Femur (tissue), 1 donor: ENCODE measurements around the gene NME5.
"Not testable (repeated sequence)": the region's sequence is repeated elsewhere in the genome, so short reads cannot be mapped to it uniquely, and the experiment has no call there.

Experiments
- DNase-seq: peaks from one replicate; pipeline ENCODE4 v3.0.0-alpha.2; 2017

The NME5 gene, protein sequence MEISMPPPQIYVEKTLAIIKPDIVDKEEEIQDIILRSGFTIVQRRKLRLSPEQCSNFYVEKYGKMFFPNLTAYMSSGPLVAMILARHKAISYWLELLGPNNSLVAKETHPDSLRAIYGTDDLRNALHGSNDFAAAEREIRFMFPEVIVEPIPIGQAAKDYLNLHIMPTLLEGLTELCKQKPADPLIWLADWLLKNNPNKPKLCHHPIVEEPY

GRCh38 chr5:138138949-138139780 is at the start of gene NME5:
NME5 (minus strand) TSS chr5:138139428; CDS start chr5:138138780, 648 bp downstream.
- peak; percentile 61 for DNase-seq

DNA sequence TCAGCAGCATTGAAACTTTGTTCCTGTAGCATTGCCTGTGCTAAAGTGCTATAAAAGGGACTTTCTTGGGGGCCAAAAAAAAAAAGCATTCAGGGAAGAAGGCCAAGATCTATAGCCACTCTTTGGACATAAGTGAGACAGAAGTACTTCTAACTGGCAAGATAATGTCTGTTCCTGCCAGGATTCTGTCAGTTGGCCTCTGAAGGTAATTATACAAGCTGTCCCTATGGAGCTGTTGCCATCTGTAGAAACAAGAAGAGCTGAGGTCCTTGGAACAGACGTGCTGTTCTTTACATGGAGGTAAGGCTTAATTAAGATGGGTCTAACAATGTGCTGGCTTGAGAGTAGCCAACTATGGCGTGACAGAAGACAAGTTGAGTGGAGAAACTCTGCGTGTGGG is 49.4 kb upstream of the NME5 start:
- no peak for DNase-seq

- no peak for DNase-seq
Measured at GRCh38 chr5:138186002-138186447, 46.8 kb upstream of the NME5 start.

DNA sequence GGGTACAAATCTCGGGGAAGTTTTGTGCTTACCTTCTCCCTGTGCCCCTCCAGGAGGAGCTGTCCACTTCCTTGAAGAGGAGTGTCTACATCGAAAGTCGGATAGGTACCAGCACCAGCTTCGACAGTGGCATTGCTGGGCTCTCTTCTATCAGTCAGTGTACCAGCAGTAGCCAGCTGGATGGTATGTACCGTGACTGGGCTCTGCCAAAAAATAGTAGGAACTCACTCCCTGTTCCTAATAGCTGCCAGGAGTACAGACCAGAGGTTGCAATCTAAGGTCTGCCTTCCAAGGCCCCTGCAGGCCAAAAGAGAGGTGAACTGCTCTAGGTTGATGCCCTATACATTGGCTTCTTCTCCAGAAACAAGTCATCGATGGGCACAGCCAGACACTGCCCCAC is 43.6 kb upstream of the NME5 start:
- no peak for DNase-seq

- no peak for DNase-seq
Measured at GRCh38 chr5:138180841-138181240, 41.6 kb upstream of the NME5 start.

- DNase-seq: no peak
Measured at GRCh38 chr5:138180183-138180782, 41.1 kb upstream of the NME5 start.

DNA sequence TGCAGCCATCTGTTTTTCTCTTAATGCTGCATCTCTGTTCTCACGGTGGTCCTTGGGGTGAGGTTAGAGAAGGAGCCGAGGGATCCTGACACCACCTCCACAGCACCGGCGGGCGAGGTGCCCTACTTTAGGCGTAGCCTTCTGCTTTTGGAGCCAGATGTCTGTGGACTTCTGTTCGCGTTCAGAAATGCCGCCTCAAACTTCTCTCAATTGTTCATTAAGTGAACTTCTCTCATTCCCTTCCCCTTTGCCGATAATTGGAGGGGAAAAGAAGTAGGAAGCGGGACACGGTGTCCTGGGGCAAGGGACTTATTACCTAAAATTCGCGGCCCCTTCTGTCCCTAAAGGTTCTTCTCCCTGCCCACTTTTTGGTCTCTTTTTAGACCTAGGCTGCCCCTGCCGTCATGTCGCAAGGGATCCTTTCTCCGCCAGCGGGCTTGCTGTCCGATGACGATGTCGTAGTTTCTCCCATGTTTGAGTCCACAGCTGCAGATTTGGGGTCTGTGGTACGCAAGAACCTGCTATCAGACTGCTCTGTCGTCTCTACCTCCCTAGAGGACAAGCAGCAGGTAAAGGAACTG is 40.1 kb upstream of the NME5 start:
- DNase-seq: no peak

- DNase-seq: peak; percentile 98
Measured at GRCh38 chr5:138178516-138179276, 39.5 kb upstream of the NME5 start, which contains the start of the genes BRD8 and KIF20A. BRD8 (minus strand) TSS chr5:138178630; CDS start chr5:138178614, 16 bp downstream. KIF20A (plus strand) TSS chr5:138179112; CDS start chr5:138179681, 569 bp downstream.

DNA sequence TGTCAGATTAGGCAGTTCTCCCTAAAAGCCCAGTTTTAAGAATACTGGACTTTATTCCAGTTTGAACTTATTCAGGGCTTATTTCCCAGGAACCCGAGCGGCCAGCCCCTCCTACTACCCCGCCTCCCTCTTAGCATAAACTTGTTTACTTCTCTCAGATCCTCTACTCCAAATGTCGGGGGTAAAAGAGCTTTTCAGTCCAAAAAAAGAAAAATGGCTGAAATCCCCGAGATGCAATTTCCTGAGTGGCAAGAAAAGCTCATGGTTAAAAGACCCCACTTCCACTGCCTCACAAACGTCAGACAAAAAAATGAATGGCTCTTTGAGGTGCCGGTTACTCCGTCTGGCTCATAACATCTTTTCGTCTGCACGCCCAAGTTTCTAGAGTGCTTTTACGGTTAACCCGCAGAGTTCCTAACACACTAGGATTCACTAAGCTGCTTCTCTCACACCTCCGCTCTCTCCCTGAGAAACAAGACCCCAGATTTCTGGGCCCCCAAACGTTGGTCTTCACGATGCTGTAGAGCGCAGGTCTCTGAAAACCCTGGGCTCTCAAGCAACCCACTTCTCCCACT is 38.8 kb upstream of the NME5 start:
- peak; percentile 38 for DNase-seq

- DNase-seq: no peak
Measured at GRCh38 chr5:138170299-138170698, 31.1 kb upstream of the NME5 start.

DNA sequence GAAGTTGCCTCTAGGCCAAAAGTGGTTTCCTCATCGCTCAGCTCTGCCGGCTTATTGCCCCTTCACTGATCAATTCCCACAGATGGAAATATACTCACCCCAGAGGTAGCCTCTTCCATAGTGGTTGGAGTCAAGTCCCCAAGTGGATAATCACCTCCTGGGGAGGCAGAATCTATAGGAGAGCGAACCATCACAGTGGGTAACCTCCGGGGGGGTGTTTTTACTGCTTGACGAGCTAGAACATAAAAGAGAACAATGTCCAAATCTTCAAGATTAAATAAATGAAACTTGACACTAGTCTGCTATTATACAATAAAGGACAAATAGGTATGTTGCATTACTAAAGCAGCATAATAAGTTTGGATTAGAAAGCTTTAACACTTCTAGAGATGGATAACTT is 29.9 kb upstream of the NME5 start:
- no peak for DNase-seq

DNA sequence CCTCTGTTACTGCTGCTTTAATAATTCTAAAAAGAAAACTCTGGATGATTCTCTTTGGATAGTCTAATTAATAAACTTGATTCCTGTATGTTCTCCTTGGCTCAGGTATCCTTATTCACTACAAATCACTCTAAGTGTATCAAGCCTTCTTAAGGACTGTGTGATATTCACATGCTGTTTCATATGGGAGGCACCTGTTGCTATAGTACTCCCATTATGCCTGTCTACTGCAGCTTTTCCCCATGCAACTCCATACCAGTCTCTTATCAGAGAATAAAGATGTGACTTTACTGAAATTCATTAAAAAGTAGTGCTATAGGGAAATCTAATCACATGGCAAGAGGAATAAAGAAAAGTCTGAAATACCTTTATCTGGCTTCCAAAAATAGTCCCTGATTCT is 24.5 kb upstream of the NME5 start:
- no peak for DNase-seq

DNA sequence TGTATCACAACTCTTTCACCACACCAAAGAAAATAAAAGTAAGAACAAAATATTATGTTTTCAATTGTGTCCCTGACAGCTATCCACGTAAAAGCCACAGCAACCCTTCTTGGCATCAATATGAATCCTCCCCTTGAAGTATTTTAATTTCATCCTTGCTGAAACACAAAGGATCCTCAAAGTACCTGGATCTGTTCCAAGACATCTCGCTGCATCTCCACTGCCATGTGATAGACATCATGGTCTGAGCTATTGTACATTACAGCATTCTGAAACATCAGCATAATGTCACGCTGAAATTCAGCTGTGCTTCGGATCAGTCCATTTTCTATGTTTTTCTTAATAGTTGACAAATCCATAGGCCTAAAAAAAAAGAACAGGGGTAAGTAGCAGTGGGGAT is 21.5 kb upstream of the NME5 start:
- DNase-seq: no peak

- DNase-seq: no peak
Measured at GRCh38 chr5:138159666-138160065, 20.4 kb upstream of the NME5 start.

GRCh38 chr5:138157626-138158025 is 18.4 kb upstream of the NME5 start:
- no peak for DNase-seq

- DNase-seq: not testable (repeated sequence)
Measured at GRCh38 chr5:138155977-138156376, 16.7 kb upstream of the NME5 start.

GRCh38 chr5:138149530-138149929 is 10.3 kb upstream of the NME5 start:
- no peak for DNase-seq

- DNase-seq: no peak
Measured at GRCh38 chr5:138148811-138149210, 9.6 kb upstream of the NME5 start.

DNA sequence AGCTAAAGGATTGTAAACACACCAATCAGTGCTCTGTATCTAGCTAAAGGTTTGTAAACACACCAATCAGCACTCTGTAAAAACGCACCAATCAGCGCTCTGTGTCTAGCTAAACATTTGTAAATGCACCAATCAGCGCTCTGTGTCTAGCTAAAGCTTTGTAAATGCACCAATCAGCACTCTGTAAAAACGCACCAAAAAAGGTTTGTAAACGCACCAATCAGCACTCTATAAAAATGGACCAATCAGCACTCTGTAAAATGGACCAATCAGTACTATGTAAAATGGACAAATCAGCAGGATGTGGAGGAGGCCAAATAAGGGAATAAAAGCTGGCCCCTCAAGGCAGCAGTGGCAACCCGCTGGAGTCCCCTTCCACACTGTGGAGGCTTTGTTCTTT is 4.3 kb upstream of the NME5 start:
- not testable (repeated sequence) for DNase-seq

- no peak for DNase-seq
Measured at GRCh38 chr5:138141734-138142133, 2.5 kb upstream of the NME5 start.

- no peak for DNase-seq
Measured at GRCh38 chr5:138140268-138140667, 1.0 kb upstream of the NME5 start.

DNA sequence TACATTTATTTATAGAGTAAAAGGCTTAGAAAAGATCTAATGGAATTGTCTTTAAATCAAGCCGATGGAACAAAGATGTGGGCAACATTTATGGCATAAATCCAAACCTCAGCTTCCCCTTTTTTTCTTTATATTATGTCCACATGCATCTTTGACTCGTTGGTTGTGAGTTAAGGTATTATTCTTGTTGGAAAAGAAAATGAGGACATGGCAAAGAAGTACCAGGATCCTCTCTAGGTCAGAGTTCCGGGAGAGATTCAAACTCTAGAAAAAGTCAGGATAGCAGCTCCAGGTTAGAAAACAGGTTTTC is 508 bp upstream of the NME5 start:
- no peak for DNase-seq
